Measurements from ENCODE around the gene BCL7C.
"Not testable (repeated sequence)": the region's sequence is repeated elsewhere in the genome, so short reads cannot be mapped to it uniquely, and the experiment has no call there.

The BCL7C gene

DNA sequence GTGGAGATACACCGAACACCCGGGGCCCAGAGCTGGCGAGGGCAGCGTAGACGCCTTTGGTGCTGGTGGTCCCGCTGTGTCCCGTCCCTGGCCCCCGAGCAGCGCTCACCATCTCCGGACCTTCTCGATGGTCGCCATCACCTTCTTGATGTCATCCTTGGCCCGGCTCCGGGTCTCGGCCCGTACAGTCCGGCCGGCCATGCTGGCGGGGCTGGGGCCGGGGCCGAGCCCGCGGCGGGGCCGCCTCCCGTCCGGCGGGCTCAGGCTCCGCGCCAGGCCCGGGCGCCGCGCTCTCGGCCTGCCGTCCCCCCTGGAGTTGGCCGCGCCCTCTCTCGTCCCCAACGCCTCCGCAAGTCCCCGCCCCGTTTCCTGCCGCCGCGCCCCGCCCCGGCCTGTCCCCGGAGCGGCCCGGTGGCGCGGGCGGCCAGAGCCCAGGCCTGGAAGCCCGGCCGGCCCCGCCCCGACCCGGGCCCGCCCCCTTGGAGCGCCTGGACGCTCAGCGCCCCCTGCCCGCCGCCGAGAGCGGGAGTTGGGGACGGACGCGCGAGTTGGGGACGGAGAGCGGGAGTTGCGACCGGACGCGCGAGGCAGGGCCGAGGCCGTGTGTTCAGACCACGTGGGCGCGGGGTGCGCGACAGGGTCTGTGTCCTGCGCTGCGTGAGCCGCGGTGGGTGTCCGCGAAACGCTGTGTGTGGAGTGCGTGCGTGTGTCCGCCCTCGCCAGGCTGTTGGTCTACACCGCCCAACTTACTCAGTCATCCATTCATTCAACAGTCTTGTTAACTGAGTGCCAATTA lies at the start of gene BCL7C:
BCL7C (minus strand) TSS at position 334 of the 796 bp plus-strand sequence; CDS start at position 201, 133 bp downstream.
- DNase-seq (ENCODE audit: low spot score), result peak; percentile 79

DNA sequence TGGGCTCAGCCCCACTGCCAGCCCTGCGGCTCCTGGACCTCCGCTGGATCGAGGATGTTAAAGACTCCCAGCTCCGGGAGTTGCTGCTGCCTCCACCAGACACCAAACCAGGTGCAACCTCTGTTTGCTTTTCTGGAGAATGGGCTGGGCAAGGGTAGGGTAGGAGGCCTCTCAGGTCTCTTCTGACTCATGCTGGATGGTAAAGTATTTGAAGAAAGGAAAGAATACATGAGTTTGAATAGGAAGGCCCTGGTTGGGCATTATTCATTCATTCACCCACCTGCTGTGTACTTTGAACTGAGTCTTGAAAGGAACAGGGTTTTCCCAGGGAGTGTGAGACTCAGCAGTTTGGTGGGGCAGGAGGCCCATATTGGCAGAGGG lies 48.5 kb upstream of the BCL7C start:
- no peak for DNase-seq (ENCODE audit: low spot score)

DNA sequence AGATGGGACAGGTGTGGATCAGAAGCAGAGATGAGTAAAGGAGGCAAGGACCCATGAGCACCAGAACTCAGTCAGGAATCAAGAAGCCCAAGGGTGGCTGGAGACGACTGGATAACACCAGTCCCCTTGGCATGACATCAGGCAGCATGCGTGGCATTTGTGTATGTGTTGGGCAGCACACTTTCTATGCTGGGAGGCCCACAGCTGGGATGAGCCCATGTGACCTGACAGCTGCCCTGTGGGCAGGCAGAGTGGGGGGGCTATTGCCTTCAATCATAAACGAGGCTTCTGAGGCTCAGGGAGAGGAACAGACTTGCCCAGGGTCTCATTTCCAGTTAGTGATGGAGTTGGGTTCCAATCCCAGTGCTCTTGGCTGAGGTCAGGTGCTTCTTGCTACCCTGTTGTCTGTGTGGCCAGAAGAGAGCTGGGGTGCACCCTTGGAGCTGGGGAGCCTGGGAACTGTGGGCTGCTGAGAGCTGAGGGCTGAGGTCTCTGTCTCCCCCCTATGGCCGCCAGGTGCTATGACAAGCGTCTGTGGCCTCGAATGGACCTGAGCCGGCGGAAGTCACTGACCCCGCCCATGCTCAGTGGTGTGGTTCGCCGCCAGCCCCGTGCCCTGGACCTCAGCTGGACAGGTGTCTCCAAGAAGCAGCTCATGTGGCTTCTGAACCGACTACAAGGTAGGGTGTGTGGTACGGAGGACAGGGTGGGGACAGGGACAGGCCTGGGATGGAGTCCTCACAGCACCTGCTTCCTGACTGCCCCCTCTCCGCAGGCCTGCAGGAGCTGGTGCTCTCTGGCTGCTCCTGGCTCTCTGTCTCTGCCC lies 47.9 kb upstream of the BCL7C start:
- DNase-seq (ENCODE audit: low spot score), result peak; percentile 76

DNA sequence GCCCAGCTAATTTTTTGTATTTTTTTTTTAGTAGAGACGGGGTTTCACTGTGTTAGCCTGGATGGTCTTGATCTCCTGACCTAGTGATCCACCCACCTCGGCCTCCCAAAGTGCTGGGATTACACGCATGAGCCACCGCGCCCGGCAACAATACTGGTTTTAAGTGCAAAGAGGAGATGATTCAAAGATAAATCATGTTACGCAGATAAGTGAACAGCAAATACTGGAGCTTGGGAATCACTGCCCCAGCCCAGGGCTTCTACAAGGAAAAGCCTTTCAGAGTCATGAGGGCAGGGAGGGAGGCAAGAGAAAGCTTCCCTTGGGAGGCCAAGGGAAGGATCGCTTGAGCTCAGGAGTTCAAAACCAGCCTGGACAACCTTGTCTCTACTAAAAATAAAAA lies 45.7 kb upstream of the BCL7C start:
- DNase-seq (ENCODE audit: low spot score), result not testable (repeated sequence)

DNA sequence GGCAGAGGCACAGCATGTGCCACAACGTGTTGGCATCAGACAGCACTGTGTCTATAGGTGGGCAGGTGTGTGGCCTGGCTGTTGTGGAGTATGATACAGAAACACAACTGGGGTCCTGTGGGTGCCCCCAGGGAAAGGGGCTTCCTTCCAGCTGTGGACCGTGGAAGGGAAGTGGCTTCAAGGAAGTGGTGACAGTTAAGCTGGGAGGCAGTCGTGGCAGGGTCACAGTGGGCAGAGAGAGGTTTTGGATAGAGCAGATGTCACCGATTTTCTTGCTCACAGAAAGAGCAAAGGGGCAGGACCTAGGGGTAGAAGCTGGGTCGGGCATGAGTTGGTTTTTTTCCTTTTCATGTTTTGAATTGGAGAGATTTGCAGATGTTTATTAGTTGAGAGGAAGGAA lies 43.8 kb upstream of the BCL7C start:
- DNase-seq (ENCODE audit: low spot score), result no peak

DNA sequence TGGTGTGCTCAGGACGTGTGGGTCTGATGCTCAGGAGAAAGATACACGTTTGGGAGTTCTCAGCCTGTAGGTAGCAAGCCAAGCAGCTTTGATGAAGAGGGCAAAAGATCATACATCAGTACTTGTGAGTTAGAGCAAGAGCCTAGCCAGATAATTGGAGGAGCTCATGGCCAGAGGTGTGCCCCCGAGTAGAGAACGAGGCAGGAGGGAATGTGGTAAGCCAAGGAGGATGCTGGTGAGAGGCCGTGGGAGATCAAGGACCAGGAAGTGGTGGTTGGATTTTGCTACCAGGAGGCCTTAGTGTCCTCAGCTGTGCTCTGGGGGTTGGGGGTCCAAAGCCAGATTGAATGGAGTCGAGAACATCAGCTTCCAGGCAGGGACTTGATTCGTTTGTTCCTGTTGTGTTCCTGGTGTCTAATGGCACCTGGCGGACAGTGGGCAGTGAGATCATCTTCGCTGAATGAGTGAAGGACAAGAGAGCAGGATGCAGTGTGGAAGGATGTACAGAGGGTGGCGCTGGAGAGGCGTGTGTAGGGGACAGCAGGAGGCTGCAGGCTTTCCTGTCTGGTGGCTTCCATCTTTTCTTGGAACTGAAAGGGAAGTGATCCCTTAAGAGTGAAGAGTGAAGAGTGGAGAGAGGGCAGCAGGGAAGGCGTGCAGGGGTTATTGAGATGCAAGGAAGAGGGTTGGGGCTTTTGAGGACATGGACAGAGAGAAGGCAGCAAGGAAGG lies 41.1 kb upstream of the BCL7C start:
- peak; percentile 69 for DNase-seq (ENCODE audit: low spot score)

DNA sequence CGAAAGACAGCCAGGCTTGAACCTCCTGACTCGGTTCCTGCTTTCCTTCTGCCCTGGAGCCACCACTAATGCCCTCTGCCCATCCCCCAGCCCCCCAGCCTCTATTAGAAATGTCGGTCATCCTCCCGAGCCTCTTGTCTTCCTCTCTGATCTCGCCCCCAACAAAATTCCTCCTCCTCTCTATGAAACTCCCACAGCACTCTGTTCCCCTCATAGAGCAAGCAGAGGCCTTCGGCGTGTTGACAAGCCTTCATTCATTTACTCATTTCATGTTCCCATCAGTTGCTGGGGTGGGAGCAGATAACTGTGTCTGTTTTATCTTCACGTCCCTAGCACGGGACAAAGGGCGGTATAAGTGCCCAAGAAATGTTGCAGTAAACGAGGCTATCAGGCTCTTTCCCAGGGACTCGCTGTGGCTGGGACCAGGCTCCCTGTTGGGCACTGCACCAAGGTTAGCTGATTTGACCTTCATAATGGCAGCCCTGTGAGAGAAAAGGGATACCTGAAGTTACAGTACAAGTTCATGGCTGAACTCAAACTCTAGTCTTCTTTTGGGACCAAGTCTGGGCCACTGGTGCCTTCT lies 37.3 kb upstream of the BCL7C start:
- DNase-seq (ENCODE audit: low spot score), result no peak

DNA sequence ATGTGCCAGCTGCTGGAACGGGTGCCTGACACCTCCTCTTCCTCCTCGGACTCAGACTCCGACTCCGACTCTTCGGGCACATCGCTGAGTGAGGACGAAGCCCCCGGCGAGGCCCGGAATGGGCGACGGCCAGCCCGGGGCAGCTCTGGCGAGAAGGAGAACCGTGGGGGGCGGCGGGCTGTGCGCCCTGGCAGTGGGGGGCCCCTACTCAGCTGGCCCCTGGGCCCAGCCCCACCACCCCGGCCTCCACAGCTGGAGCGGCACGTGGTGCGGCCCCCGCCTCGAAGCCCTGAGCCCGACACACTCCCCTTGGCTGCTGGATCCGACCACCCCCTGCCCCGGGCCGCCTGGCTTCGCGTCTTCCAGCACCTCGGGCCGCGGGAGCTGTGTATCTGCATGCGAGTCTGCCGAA lies 36.3 kb upstream of the BCL7C start:
- no peak for DNase-seq (ENCODE audit: low spot score)

DNA sequence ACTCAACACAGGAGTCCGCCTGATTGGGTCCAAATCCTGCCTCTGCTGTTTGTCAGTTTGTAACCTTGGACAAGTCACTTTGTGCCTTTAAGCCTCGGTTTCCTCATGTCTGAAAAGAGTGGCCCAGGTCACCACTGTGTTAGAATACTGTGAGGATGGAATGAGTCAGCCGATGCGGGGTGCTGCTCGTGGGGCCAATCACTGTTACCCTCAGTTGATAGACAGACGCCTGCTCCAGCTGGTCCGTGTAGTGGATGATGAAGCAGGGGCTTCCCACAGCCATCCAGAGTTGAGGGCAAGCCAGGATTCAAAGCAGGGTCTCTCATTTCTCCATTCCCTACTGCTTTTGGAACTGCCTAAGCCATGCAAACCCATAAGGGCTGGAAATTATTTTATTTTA lies 35.3 kb upstream of the BCL7C start:
- no peak for DNase-seq (ENCODE audit: low spot score)

DNA sequence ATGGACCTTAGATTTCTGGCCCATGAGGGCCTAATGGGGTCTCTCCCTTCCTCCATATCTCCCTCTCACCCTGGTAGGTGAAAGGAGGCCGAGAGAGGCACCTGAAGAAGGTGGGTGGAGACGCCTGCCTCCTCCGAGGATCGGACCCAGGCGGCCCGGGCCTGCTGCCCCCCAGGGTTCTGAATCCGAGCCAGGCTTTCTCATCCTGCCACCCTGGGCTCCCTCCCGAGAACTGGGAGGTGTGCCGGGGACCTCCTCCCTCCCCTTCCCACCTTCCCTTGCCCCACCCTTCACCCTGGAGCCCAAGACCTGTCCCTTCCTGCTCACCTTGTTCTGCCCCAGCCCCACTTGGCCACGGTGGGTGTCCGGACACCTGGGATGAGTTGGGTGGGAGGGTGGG lies 34.5 kb upstream of the BCL7C start:
- DNase-seq (ENCODE audit: low spot score), result no peak

DNA sequence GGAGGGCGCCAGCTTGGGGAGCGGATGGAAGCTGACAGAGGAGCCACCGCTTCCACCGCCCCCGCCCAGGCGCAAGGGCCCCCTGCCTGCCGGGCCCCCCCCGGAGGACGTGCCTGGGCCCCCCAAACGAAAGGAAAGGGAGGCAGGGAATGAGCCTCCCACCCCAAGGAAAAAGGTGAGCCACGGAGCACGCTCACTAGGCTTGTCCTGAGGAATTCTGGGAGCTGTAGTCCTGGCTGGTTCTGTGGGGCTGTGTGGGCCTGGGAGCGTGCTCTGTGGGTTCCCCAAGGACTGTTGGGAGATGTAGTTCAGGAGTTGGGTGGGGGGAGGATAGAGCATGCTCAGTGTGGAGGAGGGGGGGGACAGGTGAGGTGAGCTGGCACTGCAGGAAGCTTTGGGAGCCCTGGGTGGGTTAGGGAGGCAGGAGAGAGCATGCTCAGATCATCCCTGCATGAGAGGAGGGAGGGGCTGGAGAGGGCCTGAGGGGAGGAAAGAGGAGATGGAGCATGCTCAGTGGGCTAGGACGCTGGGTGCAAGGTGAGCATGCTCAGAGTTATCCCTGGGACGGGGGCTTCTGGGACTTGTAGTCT lies 34.0 kb upstream of the BCL7C start:
- DNase-seq (ENCODE audit: low spot score), result peak; percentile 96

DNA sequence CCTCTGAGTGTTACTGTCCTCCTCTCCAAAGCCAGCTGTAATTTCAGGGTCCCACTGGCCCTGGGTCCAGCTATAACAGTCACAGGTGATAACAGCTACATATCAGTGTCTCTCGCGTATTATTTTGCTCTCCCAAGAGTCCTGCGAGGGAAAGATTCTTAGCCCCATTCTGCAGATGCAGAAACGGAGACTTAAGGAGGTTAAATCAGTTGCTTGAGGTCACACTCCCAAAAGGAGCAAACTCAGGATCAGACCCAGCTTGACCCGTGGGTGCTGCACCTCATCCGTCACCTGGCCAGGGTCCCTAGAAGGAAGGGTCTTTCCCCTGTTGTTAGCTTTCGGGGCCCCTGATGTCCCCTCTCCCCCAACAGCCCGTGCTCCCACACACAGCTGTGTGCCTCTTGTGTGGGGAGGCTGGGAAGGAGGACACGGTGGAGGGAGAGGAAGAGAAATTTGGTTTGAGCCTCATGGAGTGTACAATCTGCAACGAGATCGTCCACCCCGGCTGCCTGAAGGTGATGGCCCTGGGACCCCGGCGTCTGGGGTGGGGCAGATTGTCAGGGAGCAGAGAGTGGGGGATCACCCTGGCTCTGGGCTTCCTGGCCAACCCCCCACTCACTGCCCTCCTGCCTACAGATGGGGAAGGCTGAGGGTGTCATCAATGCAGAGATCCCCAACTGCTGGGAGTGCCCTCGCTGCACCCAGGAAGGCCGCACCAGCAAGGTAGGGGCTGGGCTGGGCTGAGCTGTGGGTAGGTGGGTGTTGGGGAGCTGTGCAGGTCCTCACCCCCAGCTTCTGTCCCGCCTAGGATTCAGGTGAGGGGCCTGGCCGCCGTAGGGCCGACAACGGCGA lies 33.3 kb upstream of the BCL7C start:
- DNase-seq (ENCODE audit: low spot score), result no peak

DNA sequence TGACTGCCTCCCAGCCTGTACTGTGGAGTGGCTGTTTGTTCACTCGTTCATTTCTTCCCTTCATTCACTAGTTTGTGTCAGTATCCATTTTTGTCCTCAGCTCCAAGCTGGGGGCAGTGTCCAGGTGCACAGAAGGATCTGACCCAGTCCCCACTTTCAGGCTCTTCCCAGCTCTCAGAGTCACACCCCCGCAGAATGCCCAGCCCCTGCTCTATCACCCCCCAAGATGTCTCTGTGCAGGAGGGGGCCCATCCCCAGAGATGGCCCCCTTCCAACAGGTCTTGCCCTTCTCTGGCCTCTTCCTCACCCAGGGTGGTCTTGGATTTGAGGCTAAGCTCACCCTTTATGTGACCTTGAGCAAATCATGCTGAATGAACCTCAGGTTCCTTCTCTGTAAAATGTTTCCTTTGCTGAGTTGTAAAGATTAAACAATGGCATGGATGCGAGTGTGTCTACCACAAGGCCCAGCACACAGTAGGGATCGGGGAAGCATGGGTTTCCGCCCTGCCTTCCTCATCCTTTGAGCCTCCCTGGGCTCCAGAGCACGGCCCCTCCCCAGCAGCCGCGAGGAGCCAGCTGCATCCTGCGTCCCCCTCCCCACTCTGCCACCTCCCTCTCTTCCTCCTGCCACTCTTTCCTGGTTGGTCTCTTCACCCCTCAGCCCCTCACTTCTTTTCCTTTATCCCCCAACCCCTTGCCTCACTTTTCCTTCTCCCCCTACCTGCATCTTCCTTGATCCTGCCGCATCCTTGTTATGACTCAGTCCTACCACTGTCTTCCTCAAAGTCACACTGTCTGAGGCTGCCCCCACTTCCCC lies 32.3 kb upstream of the BCL7C start:
- DNase-seq (ENCODE audit: low spot score), result no peak

DNA sequence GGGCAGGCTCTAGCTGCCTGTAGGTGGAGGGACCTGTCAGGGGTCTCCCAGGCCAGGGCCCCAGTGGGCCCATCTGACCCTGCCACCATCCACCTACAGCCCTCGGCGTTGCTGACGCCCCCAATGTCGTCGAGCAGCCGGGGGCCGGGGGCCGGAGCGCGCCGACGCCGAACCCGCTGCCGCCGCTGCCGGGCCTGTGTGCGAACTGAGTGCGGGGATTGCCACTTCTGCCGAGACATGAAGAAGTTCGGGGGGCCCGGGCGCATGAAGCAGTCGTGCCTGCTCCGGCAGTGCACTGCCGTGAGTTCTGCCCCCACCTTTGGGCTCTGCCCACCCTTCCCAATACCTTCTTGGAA lies 31.7 kb upstream of the BCL7C start:
- DNase-seq (ENCODE audit: low spot score), result no peak

DNA sequence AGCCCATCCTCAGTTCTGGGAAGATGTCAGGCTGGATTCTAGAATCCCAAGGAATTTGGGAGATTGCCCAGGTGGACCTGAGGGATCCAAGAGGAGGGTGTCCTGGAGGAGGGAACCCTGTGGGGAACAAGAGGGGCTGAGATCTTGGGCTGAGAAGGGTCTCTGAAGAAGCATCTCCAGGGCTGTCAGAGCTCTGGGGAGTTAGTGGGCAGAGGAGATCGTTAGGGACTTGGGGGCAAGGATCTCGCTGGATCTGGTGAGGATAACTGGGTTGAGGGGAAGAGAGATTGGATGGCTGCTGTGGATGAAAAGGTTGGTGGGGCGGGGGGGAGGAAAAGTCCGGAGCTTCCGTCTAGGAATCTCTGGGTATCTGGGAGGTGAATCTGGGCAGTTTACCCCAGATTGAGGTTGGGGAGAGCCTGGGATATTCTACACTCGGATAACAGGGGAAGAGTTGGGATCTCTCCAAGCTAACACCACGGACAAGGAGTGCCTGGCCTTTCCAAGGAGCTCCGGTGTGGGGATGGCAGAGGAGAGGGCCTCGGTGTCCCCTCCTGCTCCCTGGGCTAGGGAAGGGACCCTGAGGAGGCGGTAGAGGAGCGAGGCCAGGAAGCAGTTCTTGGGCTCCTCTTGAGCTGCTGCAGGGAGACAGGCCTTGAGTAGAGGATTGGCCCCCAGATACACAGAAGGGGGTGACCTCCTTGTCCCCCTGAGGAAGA lies 31.2 kb upstream of the BCL7C start:
- no peak for DNase-seq (ENCODE audit: low spot score)

DNA sequence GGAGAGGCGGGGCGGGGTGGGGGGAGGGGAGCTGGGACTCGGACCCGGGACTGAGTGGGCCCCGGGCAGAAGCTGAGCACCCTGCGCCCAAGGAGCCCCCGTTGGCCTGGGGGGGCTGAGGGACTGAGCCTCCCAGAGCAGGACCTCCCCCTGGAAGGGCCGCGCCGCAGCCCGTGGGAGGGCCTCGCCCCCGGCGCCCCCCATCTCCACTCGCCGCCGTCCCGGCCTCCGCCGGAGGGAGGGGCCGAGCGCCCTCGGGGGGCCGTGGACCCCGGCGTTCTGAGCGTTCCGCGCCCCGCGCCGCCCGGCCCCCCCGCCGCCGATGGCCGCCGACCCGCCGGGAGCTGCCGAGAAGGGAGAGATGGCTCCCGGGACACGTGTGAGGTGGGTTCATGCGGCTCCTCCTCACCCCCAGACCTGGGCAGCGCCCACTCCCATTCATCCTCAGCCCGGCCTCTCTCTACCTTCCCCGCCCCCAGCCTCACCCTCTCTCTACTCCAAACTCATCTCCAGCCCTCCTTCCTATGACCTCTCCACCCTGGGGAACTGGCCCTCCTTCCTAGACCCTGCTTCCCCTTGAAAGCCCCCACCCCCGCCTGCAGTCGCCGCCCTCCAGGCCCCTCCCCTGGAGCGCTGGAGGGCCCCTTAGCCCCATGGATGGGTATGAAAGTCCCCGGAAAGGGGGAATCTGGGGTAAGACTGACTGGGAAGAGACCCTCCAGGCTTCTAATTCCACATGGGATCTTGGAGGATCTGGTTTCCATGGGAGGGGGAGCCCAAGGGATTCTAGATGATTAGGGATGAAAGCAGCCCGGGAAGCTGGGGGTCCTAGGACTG lies 30.4 kb upstream of the BCL7C start:
- no peak for DNase-seq (ENCODE audit: low spot score)

DNA sequence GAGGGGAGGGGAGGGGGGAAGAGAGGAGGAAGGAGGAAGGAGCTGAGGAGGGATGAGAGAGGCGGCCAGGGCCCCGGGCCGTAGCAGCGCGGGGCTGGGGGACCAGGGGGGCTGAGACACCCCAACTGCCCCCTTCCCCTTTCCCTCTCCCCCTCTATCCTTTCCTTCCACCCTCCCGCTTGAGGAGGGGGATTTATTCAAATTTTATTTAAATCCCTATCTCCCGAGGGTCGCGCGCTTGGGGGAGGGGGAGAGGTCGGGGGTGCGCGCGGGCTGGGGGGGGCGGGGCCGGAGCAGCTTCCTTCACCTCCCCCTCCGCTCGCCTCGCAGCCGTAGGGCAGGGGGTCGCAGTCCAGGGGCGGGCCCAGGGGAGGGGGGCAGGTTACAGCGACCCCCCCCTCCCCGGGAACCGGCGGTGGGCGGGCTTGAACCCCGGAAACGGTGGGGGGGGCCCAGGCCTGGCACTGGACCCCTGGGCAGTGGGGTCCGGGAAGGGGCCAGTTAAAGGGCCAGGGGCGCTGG lies 29.7 kb upstream of the BCL7C start, which contains the start of gene FBXL19:
FBXL19 (plus strand) TSS at position 19 of the 522 bp plus-strand sequence. CDS start 2,183 bp downstream, outside the sequence.
- no peak for DNase-seq (ENCODE audit: low spot score)

DNA sequence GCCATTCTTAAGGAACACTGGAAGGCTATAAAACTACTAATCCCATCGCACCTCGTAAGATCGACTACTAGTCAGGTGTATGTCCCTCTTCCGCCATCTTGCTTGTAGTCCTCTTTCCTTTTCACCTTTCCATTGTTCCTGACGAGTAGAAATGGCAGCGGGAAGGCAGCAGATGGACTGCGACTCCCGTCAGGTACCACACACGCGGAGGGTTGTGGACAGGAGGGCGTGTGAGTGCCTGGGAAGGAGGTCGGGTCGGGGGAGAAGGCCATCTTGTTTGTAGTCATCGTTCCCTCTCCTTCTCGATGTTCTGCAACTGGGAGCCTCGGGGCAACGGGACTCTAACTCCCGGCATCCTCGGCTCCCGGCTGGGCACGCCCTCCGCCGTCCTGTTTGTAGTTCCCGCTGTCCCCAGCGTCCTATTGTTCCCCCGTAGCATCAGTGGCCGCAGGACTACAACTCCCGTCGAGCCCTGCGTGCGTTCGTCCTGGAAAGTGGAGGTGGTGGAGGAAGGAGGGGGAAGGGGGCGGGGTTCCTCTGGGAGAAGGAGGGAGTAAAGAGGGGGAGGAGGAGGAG lies 29.2 kb upstream of the BCL7C start:
- DNase-seq (ENCODE audit: low spot score), result peak; percentile 100
